Measurements from ENCODE around the gene ZNF354B.

DNA sequence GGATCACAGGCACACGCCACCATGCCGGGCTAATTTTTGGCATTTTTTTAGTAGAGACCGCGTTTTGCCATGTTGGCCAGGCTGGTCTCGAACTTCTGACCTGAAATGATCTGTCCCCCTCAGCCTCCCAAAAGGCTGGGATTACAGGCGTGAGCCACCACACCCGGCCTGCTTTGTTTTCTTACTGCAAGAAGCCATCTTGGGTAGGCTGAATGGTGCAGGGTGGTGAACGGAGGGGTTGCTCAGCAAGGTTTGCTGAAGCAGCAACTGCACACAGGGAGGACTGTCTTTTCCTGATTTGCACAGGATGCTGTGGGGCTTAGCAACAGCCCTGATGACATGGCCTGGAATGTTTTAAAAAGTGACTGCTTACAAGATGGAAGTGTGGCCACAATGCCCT is 10.7 kb downstream of the ZNF354B start:
- TF ChIP-seq EP300 (IDR thresholded peaks at IDR 0.05) (no peak), POLR2A (IDR thresholded peaks at IDR 0.05) (no peak), POLR2AphosphoS5 (IDR thresholded peaks at IDR 0.05) (no peak)
- TF ChIP-seq, protein P1, sequence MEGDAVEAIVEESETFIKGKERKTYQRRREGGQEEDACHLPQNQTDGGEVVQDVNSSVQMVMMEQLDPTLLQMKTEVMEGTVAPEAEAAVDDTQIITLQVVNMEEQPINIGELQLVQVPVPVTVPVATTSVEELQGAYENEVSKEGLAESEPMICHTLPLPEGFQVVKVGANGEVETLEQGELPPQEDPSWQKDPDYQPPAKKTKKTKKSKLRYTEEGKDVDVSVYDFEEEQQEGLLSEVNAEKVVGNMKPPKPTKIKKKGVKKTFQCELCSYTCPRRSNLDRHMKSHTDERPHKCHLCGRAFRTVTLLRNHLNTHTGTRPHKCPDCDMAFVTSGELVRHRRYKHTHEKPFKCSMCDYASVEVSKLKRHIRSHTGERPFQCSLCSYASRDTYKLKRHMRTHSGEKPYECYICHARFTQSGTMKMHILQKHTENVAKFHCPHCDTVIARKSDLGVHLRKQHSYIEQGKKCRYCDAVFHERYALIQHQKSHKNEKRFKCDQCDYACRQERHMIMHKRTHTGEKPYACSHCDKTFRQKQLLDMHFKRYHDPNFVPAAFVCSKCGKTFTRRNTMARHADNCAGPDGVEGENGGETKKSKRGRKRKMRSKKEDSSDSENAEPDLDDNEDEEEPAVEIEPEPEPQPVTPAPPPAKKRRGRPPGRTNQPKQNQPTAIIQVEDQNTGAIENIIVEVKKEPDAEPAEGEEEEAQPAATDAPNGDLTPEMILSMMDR (IDR thresholded peaks at IDR 0.05), result no peak
